HG03432 (cell line): ENCODE measurements around the gene ATAD2B.

Experiments
- ATAC-seq: cut with Tn5 transposase; IDR thresholded peaks from one replicate; pipeline ENCODE4 v1.9.1; 2021; ENCODE audit warnings: mild to moderate bottlenecking, moderate library complexity; ENCODE audit not compliant: unreplicated experiment

The ATAD2B gene

DNA sequence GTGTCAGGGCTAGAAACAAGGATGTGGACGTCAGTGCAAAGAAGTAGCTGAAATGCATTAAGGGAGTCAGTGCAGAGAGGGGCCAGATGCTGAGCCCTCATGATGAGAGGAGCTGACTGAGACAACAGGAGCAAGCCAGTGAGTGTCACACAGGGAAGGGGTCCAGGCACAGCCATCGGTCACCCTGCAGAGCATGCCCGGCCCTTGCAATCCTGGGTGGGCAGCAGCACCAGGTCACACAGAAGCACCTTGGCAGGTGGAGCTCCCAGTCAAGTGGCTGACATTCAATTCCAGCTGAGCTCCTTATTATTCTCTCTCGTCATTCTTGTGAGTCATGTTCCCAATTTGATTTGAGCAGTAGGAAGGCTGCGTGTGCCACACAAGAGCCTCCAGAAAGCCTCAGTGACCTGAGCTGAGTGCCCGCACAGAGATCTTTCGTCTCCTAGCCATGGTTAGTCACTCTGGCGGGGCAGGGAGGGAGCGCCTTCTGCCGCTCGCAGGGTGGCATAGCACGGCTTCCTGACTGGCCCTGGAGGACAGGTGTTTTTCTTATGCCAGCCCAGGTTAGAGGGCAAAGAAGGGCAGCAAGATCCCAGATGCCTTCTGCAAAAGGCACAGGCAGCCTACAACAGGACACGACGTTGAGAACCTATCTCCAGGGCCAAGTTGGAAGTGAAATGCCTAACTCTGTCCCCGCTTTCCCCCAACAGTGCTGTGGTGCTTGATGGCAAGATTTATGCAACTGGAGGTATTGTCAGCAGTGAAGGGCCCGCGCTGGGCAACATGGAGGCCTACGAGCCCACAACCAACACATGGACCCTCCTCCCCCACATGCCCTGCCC lies 220.9 kb downstream of the ATAD2B start:
- ATAC-seq = no peak

DNA sequence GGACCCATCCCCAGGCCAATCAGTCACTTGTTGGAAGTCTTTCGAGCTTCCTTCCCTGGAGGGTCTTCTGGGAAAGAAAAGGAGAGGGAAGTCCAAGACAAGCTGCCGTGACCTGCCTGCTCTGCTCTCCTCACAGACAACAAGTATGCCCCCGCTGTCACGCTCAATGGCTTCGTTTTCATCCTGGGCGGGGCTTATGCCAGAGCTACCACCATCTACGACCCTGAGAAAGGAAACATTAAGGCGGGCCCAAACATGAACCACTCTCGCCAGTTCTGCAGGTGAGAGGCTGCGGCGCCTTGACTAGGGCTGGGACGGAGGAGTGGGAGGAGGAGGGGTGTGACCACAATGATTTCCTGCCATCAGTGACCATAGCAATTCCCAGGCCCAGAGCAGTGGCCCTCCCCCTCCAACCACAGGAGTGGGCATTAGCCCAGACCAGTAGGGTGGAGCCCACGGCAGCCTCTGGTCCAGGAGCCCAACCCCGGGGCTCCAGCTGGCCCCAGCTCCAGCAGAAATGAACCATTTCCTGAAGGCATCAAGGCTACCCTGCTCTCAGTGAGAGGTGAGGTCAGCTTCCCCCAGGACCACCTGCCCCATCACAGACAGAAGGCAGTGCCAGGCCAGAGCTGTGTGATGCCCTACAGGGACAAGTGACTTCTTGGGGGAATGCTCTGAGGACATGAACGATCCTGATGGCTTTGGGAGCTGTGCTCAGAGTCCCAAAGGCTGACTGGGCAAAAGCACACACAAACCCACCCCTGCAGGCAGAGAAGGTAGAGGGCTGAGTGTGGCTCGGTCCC lies 223.1 kb downstream of the ATAD2B start:
- no peak for ATAC-seq

DNA sequence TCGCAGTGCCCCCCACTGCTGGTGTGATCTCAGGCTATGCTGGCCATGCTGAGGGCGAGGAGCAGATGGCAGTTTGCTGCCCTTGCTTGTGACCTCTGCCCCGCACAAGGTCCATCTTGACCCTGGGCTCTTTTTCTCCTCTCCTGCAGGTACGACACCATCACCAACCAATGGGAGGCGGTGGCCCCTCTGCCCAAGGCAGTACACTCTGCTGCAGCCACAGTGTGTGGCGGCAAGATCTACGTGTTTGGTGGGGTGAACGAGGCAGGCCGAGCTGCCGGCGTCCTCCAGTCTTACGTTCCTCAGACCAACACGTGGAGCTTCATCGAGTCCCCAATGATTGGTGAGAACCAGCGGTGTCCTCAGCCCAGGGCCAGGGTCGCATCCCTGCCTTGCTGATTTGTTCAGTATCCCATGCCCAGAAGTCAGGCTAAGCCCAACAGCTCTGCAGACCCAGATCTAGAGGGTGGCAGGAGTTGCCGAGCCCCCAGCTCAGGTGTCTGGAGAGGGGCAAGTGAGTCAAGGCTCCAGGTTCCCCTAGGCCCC lies 223.8 kb downstream of the ATAD2B start:
- ATAC-seq = no peak

DNA sequence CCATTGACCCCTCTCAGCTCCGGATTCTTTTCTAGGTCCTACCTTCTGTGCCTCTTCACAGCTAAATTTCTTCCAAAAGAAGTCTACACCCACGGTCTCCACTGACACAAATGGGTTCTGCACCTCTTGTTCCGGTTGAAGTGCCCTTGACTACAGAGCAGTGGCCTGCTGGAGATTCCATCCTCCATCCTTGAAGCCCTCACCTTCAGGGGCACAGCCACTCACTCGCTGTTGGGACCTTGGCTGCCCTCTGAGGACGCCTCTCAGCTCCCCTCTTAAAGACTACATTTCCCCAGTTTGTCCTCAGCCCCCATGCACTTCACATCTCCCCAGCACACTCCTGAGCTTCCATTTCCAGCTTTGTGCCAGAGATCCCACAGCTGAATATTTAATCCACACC lies 226.3 kb downstream of the ATAD2B start:
- ATAC-seq = no peak

DNA sequence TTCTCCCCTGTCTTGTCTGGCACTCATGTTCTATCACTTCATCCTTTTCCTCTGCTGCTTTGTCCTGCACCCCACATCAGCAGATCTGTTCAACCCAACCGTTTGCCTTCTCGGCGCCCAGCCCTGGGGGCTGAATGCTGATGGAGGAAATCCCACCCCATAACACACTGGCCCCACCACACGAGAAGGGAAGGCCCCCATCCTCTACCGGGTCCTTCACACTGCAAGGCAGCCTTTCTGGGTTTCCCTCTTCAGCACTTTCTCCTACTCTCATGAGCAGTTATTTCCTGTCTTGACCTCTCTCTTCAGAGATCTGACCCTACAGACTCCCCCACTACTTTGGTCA lies 227.4 kb downstream of the ATAD2B start:
- ATAC-seq = no peak

DNA sequence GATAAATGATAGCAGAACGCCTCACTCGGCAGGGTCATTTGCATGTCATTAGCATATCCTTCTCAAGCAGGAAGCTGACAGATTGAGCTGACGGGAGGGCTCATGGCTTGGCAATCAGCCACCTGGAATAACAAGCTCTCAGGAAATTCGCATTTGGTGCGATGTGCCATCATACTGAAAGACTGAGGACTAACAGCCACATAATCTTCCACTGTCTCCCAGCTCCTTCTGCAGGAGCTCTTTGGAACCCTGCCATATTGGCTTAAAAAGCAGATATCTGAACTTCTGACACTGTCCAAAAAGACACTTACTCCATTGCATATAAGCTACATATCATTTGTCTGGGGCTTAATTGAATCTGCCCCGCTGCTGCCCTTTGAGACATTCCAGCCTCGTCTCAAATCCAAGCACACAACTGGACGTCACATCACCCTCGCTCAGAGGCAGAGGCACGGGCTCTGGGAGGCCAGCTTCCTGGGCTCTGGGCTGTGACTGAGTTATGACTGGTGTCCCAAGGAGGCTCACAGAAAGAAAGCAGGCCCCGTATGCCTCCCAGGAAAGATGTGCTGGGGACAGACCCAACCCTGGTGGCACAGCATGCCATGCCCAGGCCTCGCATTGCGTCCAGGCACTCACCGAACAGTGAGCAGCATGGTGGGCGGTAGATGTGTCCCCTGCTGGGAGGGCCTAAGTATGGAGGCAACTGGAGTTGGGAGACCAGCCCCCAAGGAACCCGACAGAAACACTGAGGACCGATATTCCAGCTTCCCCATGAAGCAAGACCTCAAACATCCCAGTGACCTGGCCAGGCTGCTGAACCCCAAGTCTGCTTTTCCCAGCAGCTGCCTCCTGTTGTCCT lies 228.0 kb downstream of the ATAD2B start:
- no peak for ATAC-seq
